HG03064 (cell line): ENCODE measurements around the gene JAG1.

Experiments
- ATAC-seq: cut with Tn5 transposase; IDR thresholded peaks from one replicate; pipeline ENCODE4 v1.9.1; 2021; ENCODE audit warnings: low read depth; ENCODE audit not compliant: unreplicated experiment

JAG1 gene

DNA sequence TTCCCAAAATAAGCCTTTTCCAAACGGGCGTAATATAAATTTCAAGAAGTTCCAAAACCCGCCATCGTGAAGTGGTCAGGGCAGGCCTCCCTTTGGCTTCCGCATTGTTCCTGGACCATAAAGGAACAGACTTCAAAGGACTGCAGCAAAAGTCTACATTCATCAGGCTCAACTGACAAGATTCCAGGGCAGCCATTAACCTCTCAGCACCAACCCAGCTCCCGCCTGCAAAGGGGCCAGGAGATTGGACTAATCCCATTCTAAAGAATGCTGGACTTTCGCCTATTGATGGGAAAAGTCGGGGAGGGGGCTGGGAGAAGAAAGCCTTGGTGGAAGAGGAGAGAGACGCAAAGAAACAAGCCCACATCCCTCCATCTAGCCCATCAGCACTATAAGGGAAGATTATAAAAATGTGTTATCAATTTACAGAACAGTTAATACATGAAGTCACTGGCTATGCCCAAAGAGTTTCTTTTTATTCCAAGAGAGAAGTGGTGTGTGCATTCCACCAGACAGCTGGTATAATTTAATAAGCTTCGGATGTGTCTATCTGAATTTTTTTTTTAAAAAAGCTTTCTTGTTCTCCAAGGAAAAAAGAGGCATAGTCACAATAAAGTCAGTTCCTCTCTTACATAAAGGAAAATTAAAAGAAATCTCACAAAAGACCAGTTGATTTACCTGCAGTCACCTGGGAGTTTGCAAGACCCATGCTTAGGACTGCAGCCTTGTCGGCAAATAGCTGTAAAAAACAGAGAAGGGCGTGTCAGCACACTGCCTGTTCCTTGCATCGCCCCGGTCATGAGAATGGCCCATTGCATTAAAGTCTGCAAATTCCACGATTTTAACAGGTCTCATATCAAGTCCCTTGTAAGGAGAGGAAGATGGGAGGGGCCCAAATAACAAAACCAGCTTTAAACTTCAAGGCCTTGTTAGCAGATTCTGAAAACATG is 17.8 kb downstream of the JAG1 start:
- ATAC-seq: no peak

DNA sequence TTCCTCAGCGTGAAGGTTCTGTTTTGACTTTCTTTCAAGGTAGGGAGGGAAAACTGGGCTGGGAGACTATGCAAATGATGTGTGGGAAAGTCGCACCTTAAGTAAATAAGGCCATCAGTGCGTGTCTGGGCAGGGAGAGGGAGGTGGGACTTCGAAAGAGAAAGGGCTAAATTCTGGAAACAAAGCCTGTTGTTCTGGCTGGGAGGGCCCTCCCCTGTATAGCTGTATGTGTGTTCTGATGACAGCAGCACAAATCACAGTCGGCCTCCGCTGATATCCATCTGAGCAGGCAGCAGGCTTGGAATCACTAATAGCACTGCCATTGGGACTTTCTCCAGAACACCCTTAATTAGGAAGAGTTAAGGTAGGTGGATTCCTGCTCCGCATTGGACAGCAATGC is 19.2 kb downstream of the JAG1 start:
- ATAC-seq: peak; percentile 58

DNA sequence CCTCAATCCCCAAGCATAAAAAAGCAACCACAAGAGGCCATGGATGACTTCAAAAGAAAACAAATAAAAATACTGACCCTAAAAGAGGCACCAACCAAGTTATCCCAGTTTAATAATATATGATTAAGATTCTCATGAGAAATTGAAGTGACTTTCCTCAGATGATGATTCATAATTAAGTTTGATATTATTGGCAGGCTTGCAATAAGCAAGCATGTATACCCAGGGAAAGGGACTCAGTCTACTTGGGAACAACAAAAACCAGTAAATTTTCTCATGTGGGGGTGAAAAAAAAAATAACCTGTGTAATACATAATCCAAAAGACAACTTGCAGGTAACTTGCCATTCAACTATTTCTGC is 19.6 kb downstream of the JAG1 start:
- no peak for ATAC-seq

DNA sequence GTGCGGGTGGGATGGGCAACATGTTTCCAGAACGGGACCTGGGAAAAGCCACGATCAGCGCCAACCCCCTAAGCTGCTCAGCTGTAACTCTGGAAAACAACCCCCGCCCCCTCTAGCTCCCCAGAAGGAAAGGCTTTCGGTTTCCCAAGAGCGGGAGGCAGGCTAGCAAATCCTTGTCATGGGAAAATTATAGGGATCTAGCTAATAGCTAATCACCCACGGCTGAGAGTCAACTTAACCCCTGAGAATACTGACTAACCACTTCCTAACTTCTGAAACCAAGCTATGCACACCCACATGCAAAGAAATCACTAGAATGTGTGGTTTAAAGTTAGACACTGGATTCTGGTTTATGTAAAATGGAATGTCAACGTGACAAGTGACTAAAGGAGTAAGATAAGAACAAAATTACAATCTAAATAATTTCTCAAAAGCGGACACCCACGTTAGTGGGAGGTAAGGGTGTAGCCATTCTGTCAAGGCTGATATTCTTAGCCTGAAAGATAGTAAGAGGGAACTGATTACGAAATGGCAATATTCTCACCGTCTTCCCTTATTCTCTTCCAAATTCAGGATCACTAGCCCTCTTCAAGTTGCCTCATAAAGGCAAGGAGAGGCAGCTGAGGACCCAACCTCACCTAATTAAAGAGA is 20.1 kb downstream of the JAG1 start:
- no peak for ATAC-seq

DNA sequence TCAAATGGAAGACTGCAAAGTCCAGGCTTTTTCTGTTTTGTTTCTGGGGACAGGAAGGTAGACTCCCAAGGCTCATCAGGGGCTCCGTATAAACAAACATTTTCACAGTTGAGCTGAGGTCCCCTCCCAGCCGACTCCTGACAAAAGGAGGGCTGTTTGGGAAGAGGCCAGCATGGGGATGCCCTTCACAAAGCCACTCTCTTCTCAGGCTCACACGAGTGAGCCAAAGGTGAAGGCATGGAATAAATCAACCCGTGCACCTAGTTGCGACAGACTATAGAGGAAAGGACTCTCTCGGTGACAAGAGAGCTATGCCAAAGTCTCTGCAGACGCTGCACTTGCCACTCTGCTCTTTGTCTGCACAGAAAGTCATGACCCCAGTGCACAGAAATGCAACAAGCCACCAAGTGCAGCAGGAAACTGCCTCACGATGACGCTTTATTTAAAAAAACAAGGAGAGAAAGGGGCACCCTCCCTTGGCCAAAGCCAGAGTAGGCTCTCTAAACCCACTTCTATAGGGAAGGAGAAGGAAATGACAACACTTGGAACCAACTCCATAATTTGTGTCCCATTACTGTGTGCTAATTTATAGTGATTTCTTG is 21.0 kb downstream of the JAG1 start:
- ATAC-seq: no peak

DNA sequence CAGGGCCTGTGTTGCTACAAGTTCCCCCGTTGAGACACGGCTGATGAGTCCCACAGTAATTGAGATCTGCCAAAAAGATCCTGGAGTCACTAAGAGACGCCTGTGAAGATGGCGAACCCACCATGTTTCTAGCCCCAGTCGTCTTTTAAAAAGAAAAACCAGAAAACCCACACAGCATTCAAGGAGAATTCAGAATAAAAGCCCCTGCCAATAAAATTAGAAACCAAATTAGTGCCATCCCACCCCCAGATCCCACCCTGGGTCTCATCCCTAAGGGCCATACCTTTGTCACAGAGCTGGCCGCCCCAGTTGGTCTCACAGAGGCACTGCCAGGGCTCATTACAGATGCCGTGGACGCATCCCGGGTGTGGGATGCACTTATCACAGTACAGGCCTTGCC is 21.6 kb downstream of the JAG1 start:
- ATAC-seq: no peak

DNA sequence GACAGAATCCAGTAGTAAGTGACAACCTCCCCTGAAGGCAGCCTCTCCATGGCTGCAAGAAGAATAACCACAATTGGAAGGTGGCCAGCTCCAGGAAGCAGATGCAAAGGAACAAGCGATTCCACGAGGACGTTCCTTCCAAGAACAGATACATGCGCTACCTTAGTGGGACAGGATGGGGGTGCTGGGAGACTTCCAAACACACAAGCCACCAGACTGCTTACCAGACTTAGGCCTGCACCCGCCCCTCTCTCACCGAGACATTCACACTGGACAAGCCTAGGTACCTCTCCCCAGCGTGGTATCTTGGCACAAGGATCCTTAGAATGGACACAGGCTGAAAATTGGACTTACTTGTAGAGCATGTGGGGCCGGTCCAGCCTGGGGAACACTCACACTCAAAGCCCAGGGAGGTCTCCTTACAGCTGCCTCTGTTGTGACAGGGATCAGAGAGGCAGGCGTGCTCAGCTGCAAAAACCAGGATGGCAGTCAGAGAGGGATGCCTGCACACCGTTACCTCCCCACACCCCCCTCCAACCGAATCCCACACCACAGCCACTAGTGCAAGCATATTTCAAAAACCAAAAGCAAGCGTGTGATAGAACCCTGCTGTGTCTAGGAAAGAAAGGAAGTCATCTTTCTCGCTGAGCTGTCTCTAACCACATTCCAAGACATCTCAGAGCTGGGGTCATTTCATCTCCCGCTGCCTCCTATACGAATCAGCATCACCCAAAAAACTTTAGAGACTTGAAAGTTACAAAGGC is 22.4 kb downstream of the JAG1 start:
- ATAC-seq: no peak

DNA sequence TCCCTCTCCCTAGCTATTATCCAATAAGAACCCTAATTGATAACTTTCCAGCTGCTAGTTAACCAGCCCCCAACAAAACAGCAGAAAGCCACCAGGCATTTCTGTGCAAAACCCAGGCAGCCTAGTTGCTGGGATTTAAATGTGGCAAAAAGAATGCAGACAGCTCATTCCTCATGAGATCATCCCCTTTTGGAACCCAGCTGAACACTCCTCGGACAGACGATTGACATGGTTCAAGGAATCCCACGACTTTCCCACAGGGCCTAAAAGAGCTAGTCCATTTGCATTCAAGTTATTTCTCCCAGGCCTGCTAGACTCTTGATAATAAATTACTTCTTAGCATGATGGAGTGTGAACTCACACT is 24.0 kb downstream of the JAG1 start:
- no peak for ATAC-seq

DNA sequence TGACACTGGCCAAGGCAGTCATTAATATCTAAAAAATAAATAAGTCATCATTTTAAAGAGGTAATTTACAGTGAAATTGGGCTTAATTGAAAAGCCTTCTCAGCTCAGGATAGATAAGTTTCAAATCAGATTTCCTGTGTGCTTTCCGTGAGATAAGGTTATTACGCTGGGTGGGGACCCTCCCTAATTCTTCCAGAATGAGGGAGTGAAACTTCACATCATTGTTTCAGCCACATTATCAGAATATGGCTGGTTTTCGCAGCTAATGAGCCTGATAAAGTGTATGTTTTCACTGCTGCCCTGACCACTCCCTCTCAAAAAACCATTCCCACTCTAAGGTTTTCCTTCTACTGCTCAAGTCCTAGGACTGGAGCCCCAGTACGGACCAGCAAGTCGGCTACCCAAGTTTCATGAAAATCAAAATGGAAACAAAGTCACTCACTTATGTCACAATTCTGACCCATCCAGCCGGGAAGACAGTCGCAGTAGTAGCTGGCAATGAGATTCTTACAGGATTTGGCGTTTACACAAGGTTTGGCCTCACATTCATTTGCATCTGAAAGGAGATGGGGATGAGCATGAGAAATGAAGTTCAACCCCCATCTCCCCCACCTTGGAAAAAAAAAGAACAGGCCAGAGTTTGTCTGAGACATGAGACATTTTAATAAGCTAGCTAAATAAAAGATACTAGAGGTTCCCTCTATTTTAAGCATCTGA is 24.6 kb downstream of the JAG1 start:
- ATAC-seq: no peak

DNA sequence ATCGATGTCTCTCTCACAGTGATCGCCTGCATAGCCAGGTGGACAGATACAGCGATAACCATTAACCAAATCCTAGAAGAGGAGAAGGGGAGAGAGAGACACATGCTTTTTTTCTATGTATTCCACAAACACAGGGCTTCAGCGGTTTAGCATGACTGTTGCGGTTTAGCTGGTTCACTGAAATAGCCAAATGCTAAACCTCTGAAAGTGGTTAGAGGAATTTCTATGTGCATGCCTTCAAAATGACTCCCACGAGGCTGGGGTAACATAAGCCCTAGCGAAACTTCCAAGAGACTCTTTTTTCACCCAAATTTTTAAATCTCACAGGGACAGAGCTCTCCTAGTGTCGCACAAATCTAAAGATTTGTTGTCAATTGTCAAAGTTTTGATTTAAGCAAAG is 25.1 kb downstream of the JAG1 start:
- no peak for ATAC-seq

DNA sequence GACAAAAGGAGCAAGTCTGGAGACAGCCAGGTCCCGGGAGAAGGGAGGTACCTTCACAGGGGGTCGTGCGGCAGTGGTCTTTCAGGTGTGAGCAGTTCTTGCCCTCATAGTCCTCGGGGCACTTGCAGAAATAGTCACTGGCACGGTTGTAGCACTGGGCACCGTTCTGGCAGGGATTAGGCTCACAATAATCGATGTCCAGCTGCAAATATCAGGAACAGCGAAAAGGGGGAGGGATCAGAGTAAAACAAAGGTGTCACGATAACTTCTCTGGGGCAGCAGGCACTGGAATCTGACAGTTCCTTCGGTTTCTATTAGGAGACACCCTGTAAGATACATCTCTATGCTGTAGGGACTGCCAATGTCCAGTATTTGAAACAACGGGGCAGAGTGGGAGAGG is 25.9 kb downstream of the JAG1 start:
- no peak for ATAC-seq

DNA sequence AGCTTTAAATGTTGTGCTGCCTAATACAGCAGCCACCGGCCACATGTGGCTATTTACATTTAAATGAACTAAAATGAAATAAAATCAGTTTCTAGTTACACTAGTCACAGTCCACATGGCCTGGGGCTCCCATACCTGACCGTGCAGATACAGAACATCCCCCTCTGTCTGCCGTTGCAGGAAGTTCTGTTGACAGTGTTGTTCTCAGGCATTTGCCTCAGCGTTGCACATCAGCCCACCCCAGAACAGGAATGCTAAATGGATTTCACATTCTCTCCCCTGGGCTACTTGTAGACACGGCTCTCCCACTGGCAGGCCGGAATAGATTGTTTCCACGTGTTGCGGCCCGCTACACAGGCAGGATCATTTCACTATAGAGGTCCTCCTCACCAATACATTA is 26.3 kb downstream of the JAG1 start:
- ATAC-seq: no peak

DNA sequence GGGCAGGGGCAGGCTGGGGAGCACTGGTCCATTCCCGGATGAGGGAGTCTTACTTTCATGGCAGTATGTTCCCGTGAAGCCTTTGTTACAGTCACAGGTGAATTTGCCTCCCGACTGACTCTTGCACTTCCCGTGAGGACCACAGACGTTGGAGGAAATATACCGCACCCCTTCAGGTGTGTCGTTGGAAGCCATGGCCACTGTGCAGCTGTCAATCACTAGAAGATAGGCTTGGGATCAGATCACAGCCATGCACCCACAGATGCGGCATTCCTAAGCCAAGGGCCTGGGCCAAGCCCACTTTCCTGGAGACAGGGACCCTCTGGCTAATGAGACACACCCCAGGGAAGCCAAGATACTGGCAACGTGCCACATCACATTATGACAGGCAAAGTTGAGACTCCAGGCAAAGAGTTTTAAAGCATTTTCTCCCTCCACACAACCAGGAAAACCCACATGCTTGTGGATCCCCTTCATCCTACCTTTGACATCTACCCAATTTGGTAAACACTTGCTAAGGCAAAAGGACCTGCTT is 26.8 kb downstream of the JAG1 start:
- no peak for ATAC-seq

DNA sequence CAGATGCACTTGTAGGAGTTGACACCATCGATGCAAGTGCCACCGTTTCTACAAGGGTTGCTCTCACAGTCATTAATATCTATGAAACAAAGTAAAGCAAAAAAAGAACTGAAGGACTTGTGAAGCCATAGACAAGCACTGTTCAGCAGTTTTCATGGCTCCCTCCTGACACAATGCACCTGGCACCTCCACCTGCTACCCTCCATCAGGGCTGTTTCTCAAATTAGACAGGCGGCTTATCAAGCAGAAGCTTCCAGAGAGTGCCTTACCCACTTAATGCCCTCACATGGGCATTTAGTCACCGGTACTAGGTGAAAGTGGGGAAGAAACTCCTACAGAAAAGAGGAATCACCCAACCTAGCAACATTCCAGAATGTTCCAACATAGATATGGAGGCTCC is 27.8 kb downstream of the JAG1 start:
- no peak for ATAC-seq

DNA sequence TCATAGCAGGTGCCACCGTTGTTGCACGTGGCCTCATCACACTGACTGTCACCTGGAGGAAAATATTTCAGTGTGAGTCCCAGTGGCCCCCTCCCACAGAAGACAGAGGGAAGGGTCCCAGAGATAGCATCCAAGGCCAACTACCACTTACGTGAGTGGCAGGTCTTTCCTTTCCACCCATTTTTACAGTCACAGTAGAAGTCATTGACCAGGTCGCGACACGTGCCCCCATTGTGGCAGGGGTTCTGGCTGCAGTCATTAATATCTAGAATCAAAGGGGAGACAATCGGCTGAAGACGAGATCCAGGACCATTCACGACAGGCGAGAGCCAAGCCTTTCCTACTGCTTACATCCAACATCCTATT is 28.6 kb downstream of the JAG1 start:
- no peak for ATAC-seq

DNA sequence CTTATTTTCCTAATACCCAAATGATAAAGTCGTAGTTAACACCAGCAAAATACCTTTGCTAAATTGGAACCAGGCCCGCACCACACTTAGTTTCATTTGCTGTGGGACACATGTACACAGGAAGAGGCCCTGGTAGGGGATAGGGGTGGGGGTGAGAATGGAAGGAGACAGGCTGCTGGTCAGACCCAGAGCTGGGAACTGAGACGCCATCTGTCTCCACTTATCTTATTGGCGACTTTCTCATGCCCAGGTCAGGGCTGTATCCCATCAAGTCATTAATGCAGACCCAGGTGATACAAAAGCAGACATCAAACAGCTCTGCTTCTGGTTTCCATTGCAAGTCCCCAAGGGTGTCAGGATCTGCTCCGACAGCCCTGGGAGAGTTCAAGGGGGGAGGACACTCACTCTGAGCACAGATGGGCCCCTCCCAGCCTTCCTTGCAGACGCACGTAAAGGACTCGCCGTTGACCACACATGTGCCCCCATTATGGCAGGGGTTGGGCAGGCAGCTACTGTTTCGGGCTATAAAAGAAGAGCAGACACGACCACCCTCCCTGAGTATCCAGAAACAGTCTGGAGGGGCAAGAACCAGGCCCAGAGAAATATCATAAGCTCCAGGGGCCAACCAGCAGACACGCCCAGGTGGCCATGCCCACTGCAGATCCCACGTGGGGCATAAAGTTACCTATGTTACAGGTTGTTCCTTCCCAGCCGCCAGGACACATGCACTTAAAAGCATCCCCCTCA is 29.2 kb downstream of the JAG1 start:
- ATAC-seq: peak; percentile 78

DNA sequence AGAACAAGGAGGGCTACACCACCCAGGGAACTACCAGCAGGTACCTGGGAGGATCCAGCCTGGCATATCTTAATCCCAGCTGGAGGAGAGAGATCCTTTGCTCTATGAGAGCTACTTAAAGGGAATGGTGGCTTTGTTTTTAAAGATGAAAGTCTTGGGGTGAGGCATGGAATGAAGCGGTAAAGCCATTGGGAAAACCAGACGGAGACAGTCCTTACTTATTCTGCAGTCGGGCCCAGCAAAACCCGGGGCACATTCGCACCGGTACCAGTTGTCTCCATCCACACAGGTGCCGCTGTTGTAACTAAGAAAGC is 30.3 kb downstream of the JAG1 start:
- no peak for ATAC-seq

DNA sequence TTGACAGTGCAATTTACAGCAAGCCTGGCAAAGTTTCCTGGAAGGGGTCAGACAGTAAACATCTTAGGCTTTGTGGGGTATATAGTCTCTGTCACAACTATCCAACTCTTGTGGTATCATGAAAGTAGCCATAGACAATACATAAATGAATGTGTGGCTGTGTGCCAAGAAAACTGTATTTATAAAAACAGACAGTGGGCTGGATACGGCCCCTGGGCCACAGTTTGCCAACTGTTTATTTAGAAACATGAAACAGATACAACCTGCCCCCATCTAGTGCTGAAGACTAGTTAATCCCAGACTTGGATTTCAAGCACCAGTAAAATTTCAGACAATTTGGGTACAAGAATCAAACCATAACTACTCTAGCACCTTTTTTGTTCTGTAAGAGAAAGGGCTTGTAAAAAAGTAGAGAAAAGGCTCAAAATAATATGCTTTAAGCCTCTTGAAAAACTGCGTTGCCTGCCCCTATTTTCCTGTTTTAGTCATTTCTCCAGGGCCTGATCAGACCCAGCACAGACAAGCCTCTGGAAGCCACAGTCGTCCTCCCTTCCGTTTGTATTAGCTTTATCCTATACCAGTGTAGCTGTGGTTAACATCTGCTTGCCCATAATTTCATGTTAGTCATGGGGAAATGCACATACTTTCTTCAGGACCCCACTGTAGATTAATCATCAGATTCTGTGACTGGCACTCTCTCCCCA is 30.8 kb downstream of the JAG1 start:
- ATAC-seq: no peak

DNA sequence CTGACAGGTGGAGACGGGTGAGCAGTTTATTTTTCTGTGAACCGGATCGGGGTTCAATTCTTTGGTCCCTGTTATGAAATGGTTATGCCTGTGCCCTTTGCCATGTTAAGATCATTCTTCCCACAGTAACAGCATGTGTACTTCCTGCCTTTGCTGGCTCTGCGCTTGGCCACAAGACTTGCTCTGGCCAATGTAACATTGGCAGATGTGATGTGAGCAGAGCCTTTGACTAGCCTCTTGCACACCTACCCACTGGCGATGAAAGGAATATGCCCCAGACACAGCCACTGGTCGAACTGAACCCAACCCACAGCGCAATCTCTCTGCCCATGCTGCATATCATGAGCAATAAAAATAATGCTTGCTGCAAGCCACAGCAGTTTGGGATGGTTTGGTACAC is 31.9 kb downstream of the JAG1 start:
- no peak for ATAC-seq
